Stimulated activated CD4-positive, alpha-beta T cell treated with anti-CD3 and anti-CD28 coated beads, Interleukin-1b, Interleukin-23, amount 100 ng/mL, for 48 hours (primary cell): ENCODE data around the gene SLC25A17.
"Not testable (repeated sequence)": the region's sequence is repeated elsewhere in the genome, so short reads cannot be mapped to it uniquely, and the experiment has no call there.

Source experiments
- DNase-seq: peaks from one replicate; pipeline ENCODE4 v3.0.0-alpha.2; 2020

SLC25A17 gene

GRCh38 chr22:40751250-40751649 is 67.9 kb downstream of the SLC25A17 start:
- DNase-seq, result no peak

DNA sequence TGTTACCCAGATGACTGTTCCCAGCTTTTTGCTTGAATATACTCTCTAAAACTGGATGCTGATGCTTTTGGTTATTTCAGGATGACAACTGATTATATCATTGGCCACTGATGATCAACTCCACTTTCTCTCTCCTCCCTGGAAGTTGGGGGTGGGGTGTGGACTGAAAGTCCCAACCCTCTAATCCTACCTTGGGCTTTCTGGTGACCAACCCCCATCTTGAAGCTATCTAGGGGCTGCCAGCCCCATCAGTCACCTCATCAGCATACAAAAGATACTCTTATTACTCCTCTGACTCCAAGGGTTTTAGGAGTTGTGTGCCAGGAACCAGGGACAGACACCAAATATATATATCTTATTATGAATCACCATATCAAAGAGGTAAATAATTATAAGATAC is 69.3 kb downstream of the SLC25A17 start:
- no peak for DNase-seq

- DNase-seq, result no peak
Measured at GRCh38 chr22:40748388-40749355, 70.5 kb downstream of the SLC25A17 start.

GRCh38 chr22:40747361-40747760 is 71.8 kb downstream of the SLC25A17 start:
- DNase-seq, result no peak

- no peak for DNase-seq
Measured at GRCh38 chr22:40746428-40747220, 72.5 kb downstream of the SLC25A17 start.

DNA sequence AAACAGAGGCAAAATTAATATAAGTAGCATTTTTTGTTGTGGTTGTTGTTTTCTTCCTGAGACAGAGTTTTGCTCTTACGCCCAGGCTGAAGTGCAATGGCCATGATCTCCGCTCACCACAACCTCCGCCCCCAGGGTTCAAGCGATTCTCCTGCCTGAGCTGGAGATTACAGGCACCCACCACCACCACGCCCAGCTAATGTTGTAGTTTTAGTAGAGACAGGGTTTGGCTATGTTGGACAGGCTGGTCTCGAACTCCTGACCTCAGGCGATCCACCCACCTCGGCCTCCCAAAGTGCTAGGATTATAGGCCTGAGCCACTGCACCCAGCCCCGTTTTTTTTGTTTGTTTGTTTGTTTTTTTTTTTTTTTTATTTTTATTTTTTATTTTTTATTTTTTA is 75.4 kb downstream of the SLC25A17 start:
- no peak for DNase-seq

DNA sequence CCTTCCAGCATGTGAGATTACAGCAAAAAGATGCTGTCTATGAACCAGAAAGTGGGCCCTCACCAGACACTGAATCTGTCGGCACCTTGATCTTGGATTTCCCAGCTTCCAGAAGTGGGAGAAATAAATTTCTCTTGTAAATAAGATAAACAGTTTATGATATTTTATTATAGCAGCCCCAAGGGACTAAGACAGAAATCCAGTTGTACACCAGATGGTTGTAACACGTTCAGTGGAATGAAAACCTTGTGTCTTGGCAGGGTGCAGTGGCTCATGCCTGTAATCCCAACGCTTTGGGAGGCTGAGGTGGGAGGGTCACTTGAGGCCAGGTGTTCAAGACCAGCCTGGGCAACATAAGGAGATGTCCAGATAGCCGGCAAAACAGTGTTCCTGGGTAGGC is 78.0 kb downstream of the SLC25A17 start:
- no peak for DNase-seq

- DNase-seq, result no peak
Measured at GRCh38 chr22:40739721-40740120, 79.4 kb downstream of the SLC25A17 start.

GRCh38 chr22:40733919-40734318 is 85.2 kb downstream of the SLC25A17 start:
- DNase-seq, result no peak

DNA sequence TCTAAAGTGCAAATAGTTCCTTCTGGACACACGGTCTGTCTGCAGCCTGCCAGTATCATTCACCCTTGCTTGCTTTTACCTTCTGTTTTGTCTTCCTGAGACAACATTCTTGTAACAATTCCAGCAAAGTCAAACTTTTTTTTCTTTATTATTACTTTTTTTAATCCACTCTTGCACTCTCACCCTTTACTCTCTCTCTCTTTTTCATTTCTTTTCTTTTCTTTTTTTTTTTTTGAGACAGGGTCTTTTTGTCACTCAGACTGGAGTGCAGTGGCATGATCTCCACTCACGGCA is 86.2 kb downstream of the SLC25A17 start:
- no peak for DNase-seq

- no peak for DNase-seq
Measured at GRCh38 chr22:40729284-40729683, 89.9 kb downstream of the SLC25A17 start.

GRCh38 chr22:40728731-40729189 is 90.4 kb downstream of the SLC25A17 start:
- DNase-seq, result peak; percentile 59

DNA sequence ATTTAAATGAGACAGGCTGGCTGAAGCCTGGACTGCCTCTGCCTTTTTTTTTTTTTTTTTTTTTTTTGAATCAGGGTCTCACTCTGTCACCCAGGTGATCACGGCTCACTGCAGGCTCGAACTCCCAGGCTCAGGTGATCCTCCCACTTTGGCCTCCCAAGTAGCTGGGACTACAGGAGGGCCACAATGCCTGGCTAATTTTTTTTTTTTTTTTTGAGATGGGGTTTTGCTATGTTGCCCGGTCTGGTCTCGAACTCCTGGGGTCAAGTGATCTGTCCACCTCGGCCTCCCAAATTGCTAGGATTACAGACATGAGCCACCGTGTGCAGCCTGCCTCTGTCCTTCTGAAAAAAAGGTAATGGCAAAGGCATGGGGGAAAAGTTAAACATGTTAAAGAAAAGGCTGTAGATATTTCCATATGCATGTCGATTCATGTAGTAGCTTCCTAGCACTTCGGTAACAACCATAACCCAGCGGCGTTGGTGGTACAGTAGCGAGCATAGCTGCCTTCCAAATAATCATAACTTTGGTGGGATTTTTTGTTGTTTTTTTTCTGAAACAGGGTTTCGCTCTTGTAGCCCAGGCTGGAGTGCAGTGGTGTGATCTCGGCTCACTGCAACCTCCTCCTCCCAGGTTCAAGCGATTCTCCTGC is 91.1 kb downstream of the SLC25A17 start:
- DNase-seq, result no peak

- no peak for DNase-seq
Measured at GRCh38 chr22:40727070-40727963, 91.8 kb downstream of the SLC25A17 start.

DNA sequence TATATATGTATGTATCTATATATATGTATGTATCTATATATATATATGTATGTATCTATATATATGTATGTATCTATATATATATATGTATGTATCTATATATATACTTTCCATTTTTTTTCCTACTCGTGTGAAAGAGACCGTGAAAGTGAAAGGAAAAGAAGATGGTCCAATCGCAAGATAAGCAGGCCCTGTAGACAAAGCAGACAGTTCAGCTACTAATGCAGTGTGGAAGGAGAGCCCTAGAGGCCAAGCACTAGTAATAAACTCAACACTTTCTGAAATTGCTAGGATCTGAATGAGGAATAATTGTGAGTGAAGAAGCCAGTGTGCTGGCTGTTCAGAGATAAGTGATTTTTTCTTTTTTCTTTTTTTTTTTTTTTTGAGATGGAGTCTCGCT is 92.6 kb downstream of the SLC25A17 start:
- no peak for DNase-seq

DNA sequence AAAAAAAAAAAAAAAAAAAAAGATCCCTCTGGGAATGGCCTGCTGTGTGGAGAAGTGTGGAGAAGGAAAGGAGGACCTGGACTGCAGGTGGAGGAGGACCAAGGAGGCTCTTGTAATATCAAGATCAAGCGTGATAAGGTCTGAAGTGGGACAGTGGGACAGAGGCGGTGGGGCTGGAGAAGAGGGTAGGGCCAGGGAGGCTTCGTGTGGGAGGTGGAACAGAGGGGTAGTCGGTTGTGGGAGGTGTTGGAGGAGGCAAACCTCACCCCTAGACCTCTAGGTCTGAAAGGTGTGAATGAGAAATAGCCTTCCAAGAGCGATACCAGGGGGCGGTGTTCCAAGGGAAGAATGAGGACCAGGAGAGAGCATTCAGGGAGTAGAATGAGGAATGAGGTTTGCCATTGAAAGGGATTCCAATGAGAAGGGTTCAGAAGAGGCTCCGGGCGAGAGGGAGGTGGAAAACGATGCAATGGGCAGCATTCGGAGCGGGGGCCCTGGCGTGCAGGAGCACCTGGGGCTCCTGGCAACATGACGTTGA is 95.7 kb downstream of the SLC25A17 start:
- DNase-seq, result no peak

GRCh38 chr22:40721266-40721665 is 97.9 kb downstream of the SLC25A17 start:
- DNase-seq, result no peak

GRCh38 chr22:40720538-40721256 is 98.4 kb downstream of the SLC25A17 start:
- no peak for DNase-seq

DNA sequence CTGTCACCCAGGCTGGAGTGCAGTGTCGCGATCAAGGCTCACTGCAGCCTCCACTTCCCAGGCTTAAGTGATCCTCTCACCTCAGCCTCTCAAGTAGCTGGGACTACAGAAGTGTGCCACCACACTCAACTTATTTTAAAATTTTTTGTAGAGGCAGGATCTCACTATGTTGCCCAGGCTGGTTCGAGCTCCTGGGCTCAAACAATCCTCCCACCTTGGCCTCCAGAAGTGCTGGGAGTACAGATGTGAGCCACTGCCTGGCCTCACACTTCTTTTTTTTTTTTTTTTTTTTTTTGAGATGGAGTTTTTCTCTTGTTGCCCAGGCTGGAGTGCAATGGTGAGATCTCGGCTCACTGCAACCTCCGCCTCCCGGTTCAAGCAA is 99.0 kb downstream of the SLC25A17 start:
- DNase-seq, result not testable (repeated sequence)
